GM08714 (cell line): ENCODE measurements around the gene SLC9A5.

Experiments used
- H3K4me3 ChIP-seq: fragments of 200-500 bp; sonication (Bioruptor generic); 2 replicates; pipeline ENCODE4 v1.5.1; 2014; ENCODE audit warnings: mild to moderate bottlenecking, low read length, inconsistent platforms
- ZNF274 ChIP-seq: IDR thresholded peaks from 2 replicates; pipeline ENCODE4 v1.6.1; 2012; ENCODE audit warnings: mild to moderate bottlenecking, low read depth, low read length

SLC9A5 gene, protein sequence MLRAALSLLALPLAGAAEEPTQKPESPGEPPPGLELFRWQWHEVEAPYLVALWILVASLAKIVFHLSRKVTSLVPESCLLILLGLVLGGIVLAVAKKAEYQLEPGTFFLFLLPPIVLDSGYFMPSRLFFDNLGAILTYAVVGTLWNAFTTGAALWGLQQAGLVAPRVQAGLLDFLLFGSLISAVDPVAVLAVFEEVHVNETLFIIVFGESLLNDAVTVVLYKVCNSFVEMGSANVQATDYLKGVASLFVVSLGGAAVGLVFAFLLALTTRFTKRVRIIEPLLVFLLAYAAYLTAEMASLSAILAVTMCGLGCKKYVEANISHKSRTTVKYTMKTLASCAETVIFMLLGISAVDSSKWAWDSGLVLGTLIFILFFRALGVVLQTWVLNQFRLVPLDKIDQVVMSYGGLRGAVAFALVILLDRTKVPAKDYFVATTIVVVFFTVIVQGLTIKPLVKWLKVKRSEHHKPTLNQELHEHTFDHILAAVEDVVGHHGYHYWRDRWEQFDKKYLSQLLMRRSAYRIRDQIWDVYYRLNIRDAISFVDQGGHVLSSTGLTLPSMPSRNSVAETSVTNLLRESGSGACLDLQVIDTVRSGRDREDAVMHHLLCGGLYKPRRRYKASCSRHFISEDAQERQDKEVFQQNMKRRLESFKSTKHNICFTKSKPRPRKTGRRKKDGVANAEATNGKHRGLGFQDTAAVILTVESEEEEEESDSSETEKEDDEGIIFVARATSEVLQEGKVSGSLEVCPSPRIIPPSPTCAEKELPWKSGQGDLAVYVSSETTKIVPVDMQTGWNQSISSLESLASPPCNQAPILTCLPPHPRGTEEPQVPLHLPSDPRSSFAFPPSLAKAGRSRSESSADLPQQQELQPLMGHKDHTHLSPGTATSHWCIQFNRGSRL

DNA sequence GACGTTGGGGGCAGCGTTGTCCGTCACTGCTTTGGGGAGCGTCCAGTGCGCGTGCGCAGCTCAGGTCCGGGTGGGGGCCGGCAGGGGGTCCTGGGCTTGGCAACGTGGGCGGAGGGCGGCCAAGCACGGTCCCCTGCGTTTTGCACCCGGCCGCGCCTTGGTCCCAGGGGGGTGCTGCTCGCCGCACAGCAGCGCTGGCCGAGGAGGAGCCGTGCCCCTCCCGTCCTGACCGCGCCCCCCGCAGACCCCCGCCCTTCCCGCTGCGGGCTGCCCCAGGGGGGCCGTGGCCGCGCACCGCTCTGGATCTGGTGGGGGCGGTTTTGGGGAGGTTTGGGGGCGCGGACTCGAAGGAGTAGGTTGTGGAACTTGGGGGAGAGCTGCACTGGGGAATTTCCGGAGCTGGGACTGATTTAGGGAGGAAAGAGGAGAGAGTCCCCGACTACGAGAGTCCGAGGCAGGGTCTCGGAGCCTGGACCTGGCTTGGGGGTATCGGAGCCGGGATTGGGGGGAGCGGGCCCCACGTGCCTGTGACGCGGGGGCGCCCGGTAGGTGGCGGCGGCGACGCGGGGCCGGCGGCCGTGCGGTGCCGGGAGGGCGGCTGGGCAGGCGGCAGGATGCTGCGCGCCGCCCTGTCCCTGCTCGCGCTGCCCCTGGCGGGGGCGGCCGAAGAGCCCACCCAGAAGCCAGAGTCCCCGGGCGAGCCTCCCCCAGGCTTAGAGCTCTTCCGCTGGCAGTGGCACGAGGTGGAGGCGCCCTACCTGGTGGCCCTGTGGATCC is at the start of gene SLC9A5:
TSS of gene SLC9A5 (plus strand) at position 579 of the 777 bp plus-strand sequence. CDS start at position 615, 36 bp downstream.
- no peak for TF ChIP-seq ZNF274

DNA sequence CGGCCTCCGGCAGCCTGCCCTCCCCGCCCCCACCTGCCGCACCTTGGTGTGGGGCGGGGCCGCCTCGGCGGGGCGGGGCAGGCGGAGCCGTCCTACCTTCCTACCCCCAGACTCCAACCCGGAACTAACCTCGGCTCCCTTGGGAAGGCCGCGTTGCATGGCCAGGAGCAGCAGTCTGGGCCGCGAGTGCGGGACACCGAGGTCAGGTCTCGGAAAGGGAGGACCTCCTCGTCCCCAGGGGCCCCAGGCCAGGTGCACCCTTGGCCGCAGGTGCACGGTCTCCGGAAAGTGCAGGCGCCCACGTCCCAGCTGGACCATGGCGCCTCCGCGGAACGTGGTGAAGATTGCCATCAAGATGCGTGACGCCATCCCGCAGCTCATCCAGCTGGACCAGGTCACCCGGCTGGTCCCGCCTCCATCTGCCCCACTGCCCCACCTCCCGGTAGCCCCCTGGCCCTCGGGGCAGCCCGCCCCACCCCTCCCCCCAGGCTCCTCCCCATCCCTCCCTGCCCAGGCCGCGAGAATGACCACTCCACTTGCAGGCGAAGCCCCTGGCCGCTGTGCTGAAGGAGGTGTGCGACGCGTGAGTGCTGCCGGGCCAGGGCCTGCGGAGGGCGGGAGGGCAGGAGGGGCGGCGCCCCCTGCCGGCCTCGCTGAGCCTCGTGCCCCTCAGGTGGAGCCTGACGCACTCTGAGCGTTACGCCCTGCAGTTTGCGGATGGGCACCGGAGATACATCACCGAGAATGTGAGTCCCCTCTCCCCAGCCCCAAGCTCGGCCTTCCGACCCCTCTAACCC is 49.6 kb upstream of the SLC9A5 start, which contains the start of gene ELMO3:
TSS of gene ELMO3 (plus strand) at position 121 of the 797 bp plus-strand sequence. CDS start at position 317, 196 bp downstream.
- no peak within 1 kb of the TSS for H3K4me3 ChIP-seq
- TF ChIP-seq ZNF274: no peak

More for the DNA sequence above, at the start of gene SLC9A5:
- peak within 1 kb of the TSS; percentile 57; the same call in 1 of the 2 replicates for H3K4me3 ChIP-seq

DNA sequence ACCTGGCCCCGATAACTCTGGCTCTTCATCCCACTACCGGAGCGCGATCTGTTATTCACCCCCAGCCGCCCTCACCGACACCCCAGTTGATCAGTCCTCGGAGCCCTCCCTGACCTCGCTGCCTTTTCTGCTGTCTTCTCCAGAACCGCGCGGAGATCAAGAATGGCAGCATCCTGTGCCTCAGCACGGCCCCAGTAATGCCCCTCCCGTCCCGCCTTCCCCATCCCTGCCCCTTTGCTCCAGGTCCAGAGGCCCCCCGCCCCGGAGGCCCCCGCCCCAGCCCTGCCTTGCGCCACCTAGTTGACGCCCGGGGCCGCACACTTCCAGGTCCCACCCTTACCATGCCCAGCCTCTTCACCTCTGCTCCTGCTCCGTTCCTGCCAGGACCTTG is 49.0 kb upstream of the SLC9A5 start:
- no peak for TF ChIP-seq ZNF274

DNA sequence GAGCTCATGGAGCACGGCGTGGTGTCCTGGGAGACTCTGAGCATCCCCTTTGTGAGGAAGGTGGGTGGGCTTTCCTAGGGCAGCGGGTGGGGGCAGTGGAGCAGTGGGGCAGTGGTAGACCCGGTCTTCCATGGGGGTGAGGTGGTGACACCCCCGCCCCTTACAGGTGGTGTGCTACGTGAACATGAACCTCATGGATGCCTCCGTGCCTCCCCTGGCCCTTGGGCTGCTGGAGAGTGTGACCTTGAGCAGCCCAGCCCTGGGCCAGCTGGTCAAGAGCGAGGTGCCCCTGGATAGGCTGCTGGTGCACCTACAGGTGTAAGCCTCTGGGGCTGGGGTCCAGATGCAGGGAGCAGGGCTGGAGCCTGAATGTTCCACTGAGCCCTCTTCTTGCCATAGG is 48.3 kb upstream of the SLC9A5 start:
- no peak for TF ChIP-seq ZNF274
- H3K4me3 ChIP-seq: no peak overlapping the region

More for the DNA sequence above, 49.0 kb upstream of the SLC9A5 start:
- no peak overlapping the region for H3K4me3 ChIP-seq

DNA sequence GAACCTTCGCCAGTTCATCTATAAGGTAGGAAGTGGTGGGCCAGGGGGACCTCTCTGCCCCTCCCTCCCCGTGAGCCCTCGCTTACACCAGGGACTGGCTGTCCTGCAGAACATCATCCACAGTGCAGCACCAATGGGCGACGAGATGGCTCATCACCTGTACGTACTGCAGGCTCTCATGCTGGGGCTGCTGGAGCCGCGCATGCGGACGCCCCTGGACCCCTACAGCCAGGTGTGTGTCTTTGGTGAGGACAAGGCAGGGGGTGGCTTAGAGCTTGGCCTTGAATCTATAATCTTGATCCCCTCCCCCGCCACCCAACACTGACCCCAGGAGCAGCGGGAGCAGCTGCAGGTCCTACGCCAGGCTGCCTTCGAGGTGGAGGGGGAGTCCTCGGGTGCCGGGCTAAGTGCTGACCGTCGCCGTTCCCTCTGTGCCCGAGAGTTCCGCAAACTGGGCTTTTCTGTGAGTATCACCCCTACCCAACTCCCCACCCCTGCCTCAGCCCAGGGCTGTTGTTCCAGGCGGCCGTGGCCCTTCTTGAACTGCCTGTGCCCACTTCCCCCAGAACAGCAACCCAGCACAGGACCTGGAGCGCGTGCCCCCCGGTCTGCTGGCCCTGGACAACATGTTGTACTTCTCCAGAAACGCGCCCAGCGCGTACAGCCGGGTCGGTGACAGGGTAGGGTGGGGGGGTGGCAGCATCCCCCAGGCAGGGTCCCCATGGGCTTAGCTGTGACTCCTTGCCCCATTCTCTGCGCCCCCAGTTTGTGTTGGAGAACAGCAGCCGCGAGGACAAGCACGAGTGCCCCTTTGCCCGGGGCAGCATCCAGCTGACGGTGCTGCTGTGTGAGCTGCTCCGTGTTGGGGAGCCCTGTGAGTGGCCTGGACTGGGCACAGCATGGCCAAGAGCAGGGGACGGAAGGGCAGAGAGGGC is 47.1 kb upstream of the SLC9A5 start:
- TF ChIP-seq ZNF274: no peak
- no peak overlapping the region for H3K4me3 ChIP-seq

DNA sequence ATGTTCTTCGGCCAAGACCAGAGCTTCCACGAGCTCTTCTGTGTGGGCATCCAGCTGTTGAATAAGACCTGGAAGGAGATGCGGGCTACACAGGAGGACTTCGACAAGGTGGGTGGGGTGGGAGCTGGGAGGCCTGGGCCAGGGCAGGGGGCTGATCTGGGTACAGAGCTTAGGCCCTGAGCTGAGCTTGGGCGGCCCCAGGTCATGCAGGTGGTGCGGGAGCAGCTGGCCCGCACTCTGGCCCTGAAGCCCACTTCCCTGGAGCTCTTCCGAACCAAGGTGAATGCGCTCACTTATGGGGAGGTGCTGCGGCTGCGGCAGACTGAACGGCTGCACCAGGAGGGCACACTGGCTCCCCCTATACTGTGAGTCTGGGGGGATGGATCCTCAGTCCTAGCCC is 46.4 kb upstream of the SLC9A5 start:
- TF ChIP-seq ZNF274: no peak
- no peak overlapping the region for H3K4me3 ChIP-seq

DNA sequence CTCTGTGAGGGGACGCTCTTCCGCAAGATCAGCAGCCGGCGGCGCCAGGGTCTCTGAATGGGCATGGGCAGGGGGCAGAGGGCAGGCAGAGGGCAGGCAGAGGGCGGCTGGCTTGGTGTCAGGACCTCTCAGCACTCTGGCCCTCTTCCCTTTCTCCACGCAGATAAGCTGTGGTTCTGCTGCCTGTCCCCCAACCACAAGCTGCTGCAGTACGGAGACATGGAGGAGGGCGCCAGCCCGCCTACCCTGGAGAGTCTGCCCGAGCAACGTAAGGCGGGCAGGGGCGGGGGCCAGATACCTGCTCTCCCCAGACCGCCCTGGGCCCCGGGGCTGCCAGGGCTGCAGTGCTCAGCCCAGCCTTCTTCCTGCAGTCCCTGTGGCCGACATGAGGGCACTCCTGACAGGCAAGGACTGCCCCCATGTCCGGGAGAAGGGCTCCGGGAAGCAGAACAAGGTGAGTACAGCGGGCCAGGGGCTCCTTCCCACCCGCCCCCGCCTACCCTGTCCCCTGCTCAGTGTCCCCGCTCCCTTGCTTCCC is 45.8 kb upstream of the SLC9A5 start:
- no peak for TF ChIP-seq ZNF274
- no peak overlapping the region for H3K4me3 ChIP-seq

DNA sequence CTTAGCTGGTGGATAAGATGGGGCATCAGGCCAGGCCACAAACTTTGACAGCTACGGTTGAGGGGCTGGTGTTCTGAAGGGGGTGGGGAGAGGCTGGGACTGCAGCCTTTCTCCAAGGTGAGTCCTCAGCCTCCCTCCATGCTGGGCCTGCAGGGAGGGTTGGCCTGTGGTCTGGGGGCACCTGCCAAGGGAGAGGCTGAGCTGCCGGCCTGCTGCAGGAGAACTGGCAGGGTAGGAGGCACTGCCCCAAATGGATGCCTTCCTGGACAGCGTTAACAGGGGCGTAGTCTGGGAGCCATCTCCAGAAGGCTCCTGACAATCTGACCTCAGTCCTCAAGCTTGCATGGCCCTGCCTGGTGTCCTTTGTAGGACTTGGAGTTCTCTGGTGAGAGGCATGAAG is 44.7 kb upstream of the SLC9A5 start:
- TF ChIP-seq ZNF274: no peak
- no peak overlapping the region for H3K4me3 ChIP-seq

DNA sequence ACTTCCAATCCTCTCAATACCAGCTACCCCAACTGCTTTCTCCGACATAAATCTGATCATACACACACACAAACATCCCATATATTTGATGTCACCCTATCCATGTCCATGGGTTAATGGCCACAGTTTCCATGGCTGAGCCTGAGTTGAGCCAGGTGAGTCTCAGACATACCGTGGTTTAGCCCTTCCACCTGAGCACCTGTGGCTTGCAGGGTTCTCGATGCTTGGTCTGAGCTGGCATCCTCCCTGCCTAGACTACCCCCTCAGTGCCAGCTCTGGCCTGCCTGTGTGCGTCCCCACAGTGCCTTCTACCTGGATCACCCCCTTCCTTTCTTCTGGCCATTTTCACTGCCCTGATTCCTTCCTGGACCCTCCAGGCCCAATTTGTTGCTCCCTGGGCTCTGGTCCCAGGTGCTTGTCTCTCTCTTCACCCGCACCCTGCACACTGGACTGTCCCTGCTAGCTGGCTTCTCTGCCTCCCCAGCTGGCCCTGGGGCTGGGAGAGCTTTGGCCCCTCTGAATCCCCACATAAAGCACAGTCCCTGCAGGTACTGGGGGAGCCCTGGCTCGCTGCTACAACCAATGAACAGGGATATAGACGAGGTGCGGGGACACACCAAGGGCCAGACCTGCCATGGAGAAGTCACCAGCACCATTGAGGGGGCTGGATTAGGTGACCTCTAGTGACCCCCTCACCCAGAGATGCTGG is 42.5 kb upstream of the SLC9A5 start:
- TF ChIP-seq ZNF274: no peak
- H3K4me3 ChIP-seq: no peak overlapping the region

DNA sequence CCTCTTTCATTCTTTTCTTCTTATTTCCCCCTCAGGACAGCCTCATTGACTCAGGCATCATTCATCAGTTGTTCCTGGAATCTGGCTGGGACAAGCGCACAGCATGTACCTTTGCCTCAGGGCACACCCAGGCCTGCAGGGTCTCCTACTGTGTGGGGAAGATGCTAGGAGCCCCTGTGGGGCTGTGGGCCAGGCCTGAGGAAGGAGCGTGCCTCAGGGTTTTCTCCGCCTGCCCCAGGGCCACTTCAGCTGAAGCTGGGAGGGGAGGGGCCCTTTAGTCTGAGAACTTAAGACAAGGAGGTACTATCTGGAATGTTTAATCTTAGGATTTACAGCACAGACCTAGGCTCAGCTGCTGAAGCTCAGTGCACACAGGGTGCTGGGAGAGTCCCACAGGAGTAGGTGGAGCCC is 41.9 kb upstream of the SLC9A5 start:
- TF ChIP-seq ZNF274: no peak
- no peak overlapping the region for H3K4me3 ChIP-seq

DNA sequence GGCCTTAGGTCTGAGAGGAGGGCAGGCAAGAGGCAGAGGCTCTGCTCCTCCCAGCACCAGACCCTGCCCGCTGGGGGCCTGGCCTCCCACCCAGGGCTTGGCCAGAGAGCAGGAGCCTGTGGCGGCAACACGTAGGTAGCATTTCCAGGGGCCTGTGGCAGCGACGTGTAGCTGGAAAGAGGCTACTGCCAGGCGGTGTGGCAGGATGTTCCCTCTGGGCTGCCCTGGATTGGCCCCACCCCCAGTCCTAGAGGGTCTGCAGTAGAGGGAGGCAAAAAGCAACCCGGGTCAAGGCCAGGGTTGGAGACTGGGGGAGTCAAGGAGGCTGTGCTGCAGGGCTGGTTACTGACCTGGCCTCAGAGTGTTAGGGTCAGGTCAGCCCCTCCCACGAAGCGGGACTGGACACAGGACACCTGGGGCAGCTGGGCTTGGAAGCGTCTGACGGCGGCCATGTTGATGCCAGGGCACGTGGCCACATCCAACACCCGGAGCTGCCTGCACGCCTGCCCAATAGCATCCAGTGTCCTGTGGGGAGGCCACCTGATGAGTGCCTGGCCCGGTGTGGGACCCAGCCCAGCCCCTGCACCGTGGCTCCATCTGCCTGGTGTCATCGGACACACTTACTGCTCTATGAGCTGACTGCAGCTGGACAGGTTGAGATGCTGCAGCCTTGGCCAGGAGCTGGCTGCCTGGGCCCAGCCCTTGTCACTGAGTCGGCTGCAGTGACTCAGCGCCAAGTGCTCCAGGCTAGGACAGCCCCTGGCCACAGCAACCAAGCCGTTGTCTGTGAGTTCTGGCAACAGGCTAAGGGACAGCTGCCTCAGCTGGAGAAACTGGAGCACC is 41.3 kb upstream of the SLC9A5 start:
- TF ChIP-seq ZNF274: no peak
- no peak overlapping the region for H3K4me3 ChIP-seq
